Hippocampal formation (tissue), 2 donors: Measurements from ENCODE around the gene BACH2.
"Not testable (repeated sequence)": the region's sequence is repeated elsewhere in the genome, so short reads cannot be mapped to it uniquely, and the experiment has no call there.

Experiments used
- DNase-seq, 2 donors: peaks; one replicate each; lab custom pipeline; 2025; lab: John Stamatoyannopoulos, UW

The BACH2 gene

GRCh38 chr6:90124874-90125510 is 171.7 kb downstream of the BACH2 start:
- DNase-seq: no peak

GRCh38 chr6:90123831-90124230 is 172.8 kb downstream of the BACH2 start:
- no peak for DNase-seq

DNA sequence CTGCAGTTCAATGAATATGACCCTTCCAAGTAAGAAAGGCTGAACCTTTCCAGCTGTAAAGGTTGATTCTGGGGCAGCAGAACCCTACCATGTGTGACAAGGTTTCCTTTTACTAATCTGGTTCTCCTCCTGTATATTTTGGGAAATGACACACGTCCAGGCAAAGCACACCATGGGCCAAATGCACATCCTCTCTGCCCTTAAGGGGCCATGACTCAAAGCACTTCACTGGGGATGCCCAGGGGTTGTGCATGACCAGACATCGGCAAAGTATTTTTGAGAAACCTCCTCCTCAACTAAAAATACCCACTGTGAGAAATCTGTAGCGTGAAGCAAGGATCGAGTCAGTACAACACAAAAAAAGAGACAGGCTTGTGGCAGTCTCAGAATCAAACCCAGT is 174.7 kb downstream of the BACH2 start:
- DNase-seq: no peak

DNA sequence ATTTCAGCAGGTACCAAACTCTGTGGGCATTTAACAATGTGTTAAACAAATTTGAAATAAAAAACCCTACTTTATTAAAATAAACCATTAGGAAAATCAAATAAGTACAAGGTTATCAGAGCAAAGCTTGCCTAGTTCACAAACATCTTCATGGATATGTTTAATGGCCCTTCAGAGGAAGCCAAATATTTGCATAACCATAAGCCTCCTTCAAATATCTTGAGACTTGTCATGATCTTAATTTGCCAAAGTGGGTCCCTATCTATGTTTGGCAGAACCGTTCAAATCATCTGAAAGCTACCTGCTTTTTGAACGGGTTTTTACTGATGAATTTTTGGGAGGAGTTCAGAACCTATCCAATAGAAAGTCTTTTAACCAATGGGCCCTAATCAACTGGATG is 176.3 kb downstream of the BACH2 start:
- no peak for DNase-seq

- no peak for DNase-seq
These were observed 177.0 kb downstream of the BACH2 start for GRCh38 chr6:90119618-90120017.

GRCh38 chr6:90118581-90118980 is 178.1 kb downstream of the BACH2 start:
- DNase-seq: no peak

- DNase-seq: no peak
These were observed 178.6 kb downstream of the BACH2 start for GRCh38 chr6:90118069-90118468.

DNA sequence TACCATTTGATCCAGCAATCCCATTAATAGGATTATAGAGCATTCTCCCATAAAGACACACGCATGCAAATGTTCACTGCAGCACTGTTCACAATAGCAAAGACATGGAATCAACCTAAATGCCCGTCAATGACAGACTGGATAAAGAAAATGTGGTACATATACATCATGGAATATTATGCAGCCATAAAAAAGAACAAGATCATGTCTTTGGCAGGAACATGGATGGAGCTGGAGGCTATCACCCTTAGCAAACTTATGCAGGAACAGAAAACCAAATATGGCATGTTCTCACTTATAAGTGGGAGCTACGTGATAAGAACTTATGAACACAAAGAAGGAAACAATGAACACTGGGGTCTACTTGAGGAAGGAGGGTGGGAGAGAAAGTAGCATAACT is 180.5 kb downstream of the BACH2 start:
- DNase-seq: not testable (repeated sequence)

DNA sequence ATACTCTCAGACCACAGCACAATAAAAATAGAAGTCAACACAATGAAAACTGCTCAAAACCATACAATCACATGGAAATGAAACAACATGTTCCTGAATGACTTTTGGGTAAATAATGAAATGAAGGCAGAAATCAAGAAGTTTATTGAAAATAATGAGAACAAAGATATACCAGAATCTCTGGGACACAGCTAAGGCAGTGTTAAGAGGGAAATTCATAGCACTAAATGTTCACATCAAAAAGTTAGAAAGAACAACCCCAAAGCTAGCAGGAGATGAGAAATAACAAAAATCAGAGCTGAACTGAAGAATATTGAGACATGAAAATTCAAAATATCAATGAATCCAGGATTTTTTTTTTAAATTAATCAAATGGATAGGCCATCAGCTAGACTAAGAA is 183.3 kb downstream of the BACH2 start:
- DNase-seq: no peak

- DNase-seq: no peak
These were observed 185.3 kb downstream of the BACH2 start for GRCh38 chr6:90111387-90111786.

DNA sequence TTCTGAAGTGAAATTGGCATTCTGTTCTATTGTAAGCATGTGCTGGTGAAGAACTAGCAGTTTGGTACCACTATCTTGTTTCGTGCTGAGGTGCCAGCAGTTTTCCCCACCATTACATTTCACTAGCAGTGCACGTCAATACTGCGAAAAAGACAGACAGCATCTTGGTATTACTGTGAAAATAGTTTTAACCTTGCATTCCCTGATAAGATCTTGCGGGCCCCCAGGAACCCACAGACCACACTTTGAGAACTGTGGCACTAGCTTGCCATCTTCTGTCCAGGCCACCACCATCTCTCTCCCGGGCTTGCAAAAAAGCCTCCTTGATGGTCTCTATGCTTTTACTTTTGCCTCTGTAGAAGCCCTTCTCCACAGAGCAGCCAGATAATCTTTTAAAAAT is 185.7 kb downstream of the BACH2 start:
- DNase-seq: no peak

DNA sequence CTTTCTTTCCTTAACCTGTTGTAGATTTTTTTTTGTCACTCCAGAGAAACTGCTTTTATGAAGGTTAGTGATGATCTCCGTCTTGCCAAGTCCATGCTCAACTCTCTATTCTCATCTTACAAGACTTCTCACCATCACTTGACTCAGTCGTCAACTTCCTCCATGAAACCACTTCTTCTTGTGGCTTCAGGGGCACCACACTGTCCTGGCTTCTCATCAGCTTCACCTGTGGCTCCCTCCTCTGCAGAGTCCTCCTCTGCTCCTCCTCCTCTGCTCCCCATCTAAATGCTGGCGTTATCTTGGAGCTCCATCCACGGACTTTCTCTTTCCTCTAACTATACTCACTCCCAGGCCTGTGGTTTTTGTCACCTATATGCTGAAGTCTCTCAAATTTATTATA is 187.5 kb downstream of the BACH2 start:
- DNase-seq: no peak

DNA sequence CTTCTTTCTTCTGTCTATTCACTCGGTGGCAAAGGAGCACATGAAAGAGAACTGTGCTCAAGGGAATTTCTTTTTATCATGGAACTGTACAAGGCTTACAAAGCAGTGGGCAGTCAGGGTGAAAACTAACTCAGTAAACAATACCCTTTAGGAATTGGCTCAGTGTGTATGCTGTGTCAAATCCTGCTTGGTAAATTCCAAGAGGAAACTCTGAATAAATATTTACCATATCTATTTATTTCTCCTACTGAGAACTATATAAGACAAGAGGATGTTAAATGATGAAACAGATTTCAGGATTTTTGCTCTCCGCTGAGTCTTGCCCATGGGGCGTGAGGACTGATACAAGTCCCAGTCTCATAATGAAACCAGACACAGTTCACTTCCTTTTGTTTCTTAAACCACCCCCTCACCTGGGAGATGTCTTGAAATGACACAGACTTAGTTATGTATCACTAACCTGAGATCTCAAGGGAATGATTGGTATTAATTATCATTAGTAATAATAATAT is 188.8 kb downstream of the BACH2 start:
- no peak for DNase-seq

DNA sequence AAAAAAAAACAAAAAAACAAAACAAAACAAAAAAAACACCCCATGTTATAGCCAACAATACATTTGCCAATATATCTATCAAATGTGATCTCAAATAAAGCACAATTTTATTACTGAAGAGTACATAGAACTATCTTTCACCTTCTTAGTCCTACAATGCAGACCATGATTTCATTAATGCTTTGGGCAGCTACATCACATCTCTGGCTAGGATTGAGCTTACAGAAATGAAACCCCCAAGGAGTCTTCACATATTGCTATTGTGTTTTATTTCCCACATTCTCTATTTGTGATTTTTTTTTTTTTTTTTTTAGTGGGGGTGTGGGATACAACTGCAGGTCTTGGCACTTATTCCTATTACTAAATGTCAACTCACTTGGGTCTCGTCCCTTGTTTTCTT is 189.3 kb downstream of the BACH2 start:
- no peak for DNase-seq

DNA sequence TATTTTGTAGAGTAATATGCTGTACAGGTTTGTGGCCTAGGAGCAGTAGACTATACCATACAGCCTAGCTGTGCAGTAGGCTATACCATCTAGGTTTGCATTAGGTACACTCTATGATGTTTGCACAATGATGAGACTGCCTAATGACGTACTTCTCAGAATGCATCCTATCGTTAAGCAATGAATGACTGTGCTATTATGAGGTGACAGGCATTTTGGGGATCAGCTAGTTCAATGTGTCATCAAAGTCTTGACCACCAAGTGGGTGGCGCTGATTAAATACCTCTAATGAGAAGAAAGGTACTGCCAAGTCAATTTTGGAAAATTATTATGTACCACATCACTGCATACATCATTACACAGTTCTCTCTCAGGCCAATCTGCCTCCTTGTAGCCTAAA is 190.2 kb downstream of the BACH2 start:
- DNase-seq: no peak

DNA sequence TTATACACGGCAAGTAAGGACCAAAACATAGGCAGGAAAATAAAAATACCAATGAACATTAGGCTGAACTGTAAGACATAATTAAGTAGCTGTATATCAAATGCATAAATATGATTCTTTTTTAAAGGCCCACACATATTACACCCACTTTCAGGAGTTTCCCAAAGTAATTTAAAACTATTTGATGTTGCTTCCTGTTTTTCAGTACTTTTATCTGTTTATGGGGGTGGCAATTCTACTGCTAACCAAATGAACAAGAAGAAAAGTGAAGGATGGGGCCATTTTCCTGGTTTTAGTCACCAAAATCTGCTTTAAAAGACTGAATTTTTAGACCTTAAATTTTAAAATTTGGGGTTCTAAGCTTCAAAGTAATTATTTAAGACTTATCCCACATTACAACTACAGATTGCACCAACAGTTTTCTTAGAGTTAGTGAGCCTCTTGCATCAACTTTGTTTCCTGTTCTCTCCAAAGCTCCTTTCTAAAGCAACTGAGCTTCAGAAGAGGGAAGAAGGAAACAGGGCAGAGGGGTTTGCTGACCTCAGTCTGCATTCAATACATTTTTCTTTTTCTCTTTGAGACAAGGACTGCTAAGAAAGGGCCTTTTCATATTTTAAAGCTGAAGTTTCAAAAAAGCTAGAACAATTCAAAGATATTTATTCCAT is 191.0 kb downstream of the BACH2 start:
- DNase-seq: no peak

- no peak for DNase-seq
These were observed 193.4 kb downstream of the BACH2 start for GRCh38 chr6:90103056-90103800.

GRCh38 chr6:90101403-90101802 is 195.2 kb downstream of the BACH2 start:
- DNase-seq: no peak

DNA sequence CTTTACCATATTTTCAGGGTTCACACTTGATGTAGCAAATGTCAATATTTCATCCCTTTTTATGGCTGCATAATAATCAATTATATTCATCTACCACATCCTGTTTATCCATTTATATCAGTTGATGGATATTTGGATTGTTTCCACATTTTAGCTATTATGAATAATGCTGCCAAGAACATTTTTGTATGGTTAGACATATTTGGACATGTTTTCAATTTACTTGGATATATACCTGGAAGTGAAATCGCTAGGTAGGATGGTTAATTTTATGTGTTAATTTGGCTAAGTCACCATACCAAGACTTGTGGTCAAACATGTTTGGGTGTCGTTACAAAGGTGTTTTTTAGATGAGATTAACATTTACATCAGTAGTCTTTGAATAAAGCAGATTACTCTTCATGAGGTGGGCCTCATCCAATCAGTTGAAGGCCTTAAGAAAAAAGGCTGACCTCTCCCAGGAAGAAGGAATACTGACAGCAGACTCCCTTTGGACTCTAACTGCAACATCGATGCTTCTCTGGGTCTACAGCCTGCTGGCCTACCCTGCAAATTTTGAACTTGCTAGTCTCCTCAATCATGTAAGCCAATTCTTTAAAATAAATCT is 196.5 kb downstream of the BACH2 start:
- no peak for DNase-seq

DNA sequence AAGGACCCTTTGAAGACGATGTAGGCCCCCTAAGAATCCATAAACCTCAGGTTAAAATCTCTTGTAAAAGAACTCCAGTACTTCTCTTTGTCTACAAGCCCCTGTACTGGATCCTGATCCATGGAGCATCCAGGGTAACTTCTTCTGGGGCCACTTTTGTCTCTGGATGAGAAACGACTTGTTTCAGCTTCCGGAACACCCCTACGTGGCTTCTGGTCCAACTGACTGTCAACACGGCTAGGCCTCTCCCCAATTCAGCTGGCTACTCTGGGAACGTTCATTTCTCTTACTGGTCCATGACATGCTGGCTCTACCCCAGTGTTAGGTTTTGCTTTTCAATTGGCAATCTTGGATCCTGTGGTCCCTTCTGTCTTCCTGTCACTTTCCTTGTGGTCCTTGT is 198.0 kb downstream of the BACH2 start:
- no peak for DNase-seq

DNA sequence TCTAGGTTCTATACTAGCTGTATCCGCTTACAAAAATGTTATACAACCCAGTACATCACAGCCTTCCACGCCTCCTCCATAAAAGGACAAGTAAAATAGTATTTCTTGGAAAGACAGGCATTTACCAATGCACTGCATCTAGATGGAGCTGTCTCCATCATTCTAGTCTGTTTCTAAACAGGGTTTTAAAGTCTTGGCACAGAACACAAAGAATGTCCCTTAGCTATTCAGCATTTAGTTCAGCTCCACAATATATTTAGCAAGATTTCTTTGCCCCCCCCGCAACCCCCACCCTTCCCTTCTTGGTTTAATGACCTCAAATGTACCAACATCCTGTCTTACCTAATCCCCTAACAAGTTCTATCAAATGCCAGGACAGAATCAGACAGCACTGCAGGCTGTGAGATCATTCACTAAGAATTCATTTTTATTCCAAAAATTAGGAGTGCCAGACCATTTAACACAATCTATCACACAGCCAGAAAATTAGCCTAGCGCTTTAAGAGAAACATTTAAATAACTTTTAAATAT is 198.6 kb downstream of the BACH2 start:
- DNase-seq: peak in 1 of 2 donors; percentile 80

- DNase-seq: no peak
These were observed 199.3 kb downstream of the BACH2 start for GRCh38 chr6:90097356-90097755.
